ENCODE data around the gene RAB25.
"Not testable (repeated sequence)": the region's sequence is repeated elsewhere in the genome, so short reads cannot be mapped to it uniquely, and the experiment has no call there.

The RAB25 gene

GRCh38 chr1:156060937-156061636 is at the start of gene RAB25:
TSS of gene RAB25 (plus strand) at chr1:156061160. CDS start at chr1:156061401, 241 bp downstream.
- no peak for DNase-seq (ENCODE audit: low read depth)

- no peak for DNase-seq (ENCODE audit: low read depth)
These were observed 48.7 kb upstream of the RAB25 start for GRCh38 chr1:156012051-156012817.

- no peak for DNase-seq (ENCODE audit: low read depth)
These were observed 46.1 kb upstream of the RAB25 start for GRCh38 chr1:156014829-156015228.

- DNase-seq (ENCODE audit: low read depth): no peak
These were observed 41.0 kb upstream of the RAB25 start for GRCh38 chr1:156019946-156020292.

- peak; percentile 76 for DNase-seq (ENCODE audit: low read depth)
These were observed 40.5 kb upstream of the RAB25 start, which contains the start of gene SSR2 for GRCh38 chr1:156020293-156021092. TSS of gene SSR2 (minus strand) at chr1:156020951. CDS start at chr1:156020167, 784 bp downstream.

- no peak for DNase-seq (ENCODE audit: low read depth)
These were observed 39.9 kb upstream of the RAB25 start for GRCh38 chr1:156021093-156021428.

GRCh38 chr1:156021954-156022353 is 39.0 kb upstream of the RAB25 start:
- DNase-seq (ENCODE audit: low read depth): no peak

GRCh38 chr1:156024801-156025200 is 36.2 kb upstream of the RAB25 start:
- DNase-seq (ENCODE audit: low read depth): no peak

GRCh38 chr1:156025876-156026275 is 35.1 kb upstream of the RAB25 start:
- no peak for DNase-seq (ENCODE audit: low read depth)

GRCh38 chr1:156026588-156026987 is 34.4 kb upstream of the RAB25 start:
- DNase-seq (ENCODE audit: low read depth): no peak

GRCh38 chr1:156033011-156033410 is 27.9 kb upstream of the RAB25 start:
- DNase-seq (ENCODE audit: low read depth): no peak

- DNase-seq (ENCODE audit: low read depth): not testable (repeated sequence)
These were observed 26.0 kb upstream of the RAB25 start for GRCh38 chr1:156034991-156035390.

- no peak for DNase-seq (ENCODE audit: low read depth)
These were observed 18.1 kb upstream of the RAB25 start for GRCh38 chr1:156042828-156043227.

GRCh38 chr1:156045076-156045475 is 15.9 kb upstream of the RAB25 start:
- no peak for DNase-seq (ENCODE audit: low read depth)

- no peak for DNase-seq (ENCODE audit: low read depth)
These were observed 12.2 kb upstream of the RAB25 start for GRCh38 chr1:156048663-156049258.

GRCh38 chr1:156050376-156050775 is 10.6 kb upstream of the RAB25 start:
- no peak for DNase-seq (ENCODE audit: low read depth)

GRCh38 chr1:156051011-156051725 is 9.8 kb upstream of the RAB25 start:
- no peak for DNase-seq (ENCODE audit: low read depth)

GRCh38 chr1:156052862-156053767 is 7.8 kb upstream of the RAB25 start:
- DNase-seq (ENCODE audit: low read depth): peak; percentile 38

- DNase-seq (ENCODE audit: low read depth): peak; percentile 39
These were observed 7.0 kb upstream of the RAB25 start, which contains the start of gene UBQLN4 for GRCh38 chr1:156053768-156054499. TSS of gene UBQLN4 (minus strand) at chr1:156053798. CDS start at chr1:156053701, 97 bp downstream.
